ENCODE measurements around the gene NOP14.

DNA sequence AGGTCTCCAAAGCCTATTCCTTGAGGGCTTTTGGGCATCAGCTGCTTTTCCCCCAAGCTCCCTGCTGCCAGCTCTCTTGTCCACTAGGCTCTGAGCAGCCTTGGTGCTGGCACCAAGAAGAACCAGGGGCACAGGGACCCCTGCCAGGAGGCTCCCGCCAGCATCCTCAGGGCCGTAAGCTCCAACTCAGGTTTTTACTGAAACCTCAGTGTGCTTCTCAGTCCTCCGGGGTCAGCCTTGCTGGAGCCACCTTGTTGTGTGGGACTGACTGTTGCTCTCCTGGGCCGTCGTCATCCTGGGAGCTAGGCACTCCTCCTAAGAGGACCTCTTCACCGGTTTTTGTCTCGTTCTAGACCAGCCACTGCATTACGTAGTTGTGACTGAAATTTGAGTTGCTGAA, 38.9 kb downstream of the NOP14 start:
- no peak for TF ChIP-seq SP1 (IDR thresholded peaks at IDR 0.05)
- no peak for TF ChIP-seq SUZ12 (IDR thresholded peaks at IDR 0.05)
- TF ChIP-seq TARDBP (IDR thresholded peaks at IDR 0.05), result no peak
